Activated CD8-positive, alpha-beta memory T cell treated with anti-CD3 and anti-CD28 coated beads, Interleukin-2, amount 50 U/mL, for 4 hours (primary cell): ENCODE results near the gene MEGF6.
A peak's percentile ranks its signal among the peaks of the same experiment; 100 is the strongest.

Experiments
- DNase-seq: peaks from one replicate; pipeline ENCODE4 v3.0.0-alpha.2; 2020

Gene MEGF6

GRCh38 chr1:3534803-3535637 is 76.3 kb downstream of the MEGF6 start:
- DNase-seq = no peak

GRCh38 chr1:3533067-3534048 is 78.0 kb downstream of the MEGF6 start:
- no peak for DNase-seq

- no peak for DNase-seq
Measured at GRCh38 chr1:3531928-3532327, 79.4 kb downstream of the MEGF6 start.

- peak; percentile 71 for DNase-seq
Measured at GRCh38 chr1:3530926-3531818, 80.1 kb downstream of the MEGF6 start.

GRCh38 chr1:3530086-3530925 is 81.0 kb downstream of the MEGF6 start:
- no peak for DNase-seq

GRCh38 chr1:3529099-3529729 is 82.1 kb downstream of the MEGF6 start:
- DNase-seq = no peak

GRCh38 chr1:3527774-3528173 is 83.5 kb downstream of the MEGF6 start:
- DNase-seq = no peak

- no peak for DNase-seq
Measured at GRCh38 chr1:3525551-3526482, 85.5 kb downstream of the MEGF6 start.

- DNase-seq = no peak
Measured at GRCh38 chr1:3524556-3525203, 86.6 kb downstream of the MEGF6 start.

GRCh38 chr1:3523980-3524379 is 87.3 kb downstream of the MEGF6 start:
- no peak for DNase-seq

GRCh38 chr1:3522564-3523265 is 88.6 kb downstream of the MEGF6 start:
- DNase-seq = no peak

GRCh38 chr1:3522112-3522511 is 89.2 kb downstream of the MEGF6 start:
- no peak for DNase-seq

GRCh38 chr1:3521426-3521825 is 89.9 kb downstream of the MEGF6 start:
- DNase-seq = no peak

- DNase-seq = no peak
Measured at GRCh38 chr1:3520419-3521378, 90.6 kb downstream of the MEGF6 start.

- DNase-seq = no peak
Measured at GRCh38 chr1:3519301-3519885, 91.9 kb downstream of the MEGF6 start.

GRCh38 chr1:3518756-3519155 is 92.6 kb downstream of the MEGF6 start:
- no peak for DNase-seq

- peak; percentile 36 for DNase-seq
Measured at GRCh38 chr1:3518256-3518655, 93.1 kb downstream of the MEGF6 start.
